T-helper 1 cell treated with Interleukin-12 subunit alpha and Interleukin-12 subunit beta and Interleukin-4 antibody, amounts not matched to agents 30 μg/mL and 1 μg/mL, for 36 hours (primary cell): ENCODE measurements around the gene MAP2K3.
A peak's percentile ranks its signal among the peaks of the same experiment; 100 is the strongest.

Source experiments
- H3K27ac Mint-ChIP-seq: one replicate; pipeline ENCODE4 v1.8.0; 2021; ENCODE audit warnings: mild to moderate bottlenecking, mixed read lengths
- H3K27me3 Mint-ChIP-seq: one replicate; pipeline ENCODE4 v1.8.0; 2021; ENCODE audit warnings: low read depth, mixed read lengths
- H3K36me3 Mint-ChIP-seq: one replicate; pipeline ENCODE4 v1.8.0; 2021; ENCODE audit warnings: low read depth, mixed read lengths
- H3K4me1 Mint-ChIP-seq: one replicate; pipeline ENCODE4 v1.8.0; 2021; ENCODE audit warnings: low read depth, mixed read lengths
- H3K4me3 Mint-ChIP-seq: one replicate; pipeline ENCODE4 v1.8.0; 2021; ENCODE audit warnings: mild to moderate bottlenecking, moderate library complexity, mixed read lengths
- H3K9me3 Mint-ChIP-seq: one replicate; pipeline ENCODE4 v1.8.0; 2021; ENCODE audit warnings: mixed read lengths

The MAP2K3 gene

GRCh38 chr17:21271454-21272183, 12.9 kb upstream of the MAP2K3 start:
- Mint-ChIP-seq H3K27me3 (no peaks in the 10 kb centered on the region), H3K27ac (no peak overlapping the region), H3K9me3 (no peaks in the 10 kb centered on the region), H3K36me3 (no peaks in the 10 kb centered on the region), H3K4me3 (no peak overlapping the region), H3K4me1 (peaks cover 31% of the 10 kb centered on the region)

- H3K36me3 Mint-ChIP-seq = no peaks in the 10 kb centered on the region
- peaks cover 29% of the 10 kb centered on the region for H3K4me1 Mint-ChIP-seq
- no peak overlapping the region for H3K27ac Mint-ChIP-seq
- no peaks in the 10 kb centered on the region for H3K27me3 Mint-ChIP-seq
- H3K9me3 Mint-ChIP-seq = no peaks in the 10 kb centered on the region
- H3K4me3 Mint-ChIP-seq = no peak overlapping the region
These were observed 12.3 kb upstream of the MAP2K3 start for GRCh38 chr17:21272250-21272649.

- no peaks in the 10 kb centered on the region for H3K9me3 Mint-ChIP-seq
- H3K36me3 Mint-ChIP-seq = no peaks in the 10 kb centered on the region
- no peaks in the 10 kb centered on the region for H3K27me3 Mint-ChIP-seq
- H3K4me1 Mint-ChIP-seq = peaks cover 24% of the 10 kb centered on the region
- H3K4me3 Mint-ChIP-seq = no peak overlapping the region
- H3K27ac Mint-ChIP-seq = no peak overlapping the region
These were observed 11.4 kb upstream of the MAP2K3 start for GRCh38 chr17:21272881-21273792.

DNA sequence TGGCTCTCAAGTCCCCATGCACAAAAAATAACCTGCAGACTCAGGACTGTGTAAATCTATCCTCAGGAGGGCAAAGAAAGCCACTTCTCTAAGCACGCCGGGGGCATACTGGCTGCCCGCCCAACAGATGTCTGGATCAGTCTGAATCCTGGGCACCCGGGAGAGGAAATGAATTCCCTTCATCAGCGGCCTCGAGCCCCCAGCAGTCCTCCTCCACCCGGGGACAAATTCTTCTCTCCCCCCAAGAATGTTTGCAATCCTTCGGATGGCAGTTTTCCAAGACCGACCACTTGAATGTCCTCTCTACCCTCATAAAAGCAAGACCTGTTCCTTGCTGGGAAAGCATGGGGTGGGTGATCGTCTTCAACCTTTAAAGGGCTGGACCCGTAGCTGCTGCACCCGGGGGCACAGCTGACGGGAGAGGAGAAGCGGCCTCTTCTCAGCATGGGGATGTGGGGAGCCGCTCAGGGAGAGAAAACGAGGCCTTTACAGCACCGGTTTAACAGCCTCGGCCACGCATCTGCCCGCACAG, 9.4 kb upstream of the MAP2K3 start:
- Mint-ChIP-seq H3K27ac (no peak overlapping the region), H3K36me3 (peaks cover 3% of the 10 kb centered on the region), H3K9me3 (no peaks in the 10 kb centered on the region), H3K27me3 (no peaks in the 10 kb centered on the region), H3K4me3 (peak overlapping the region; percentile 91), H3K4me1 (peaks cover 28% of the 10 kb centered on the region)

- Mint-ChIP-seq H3K36me3 (peaks cover 3% of the 10 kb centered on the region), H3K27ac (peak overlapping the region; percentile 66), H3K4me1 (peaks cover 33% of the 10 kb centered on the region), H3K27me3 (no peaks in the 10 kb centered on the region), H3K9me3 (no peaks in the 10 kb centered on the region), H3K4me3 (peak overlapping the region; percentile 91)
These were observed 8.8 kb upstream of the MAP2K3 start for GRCh38 chr17:21275579-21276263.

GRCh38 chr17:21276264-21276588, 8.3 kb upstream of the MAP2K3 start:
- H3K36me3 Mint-ChIP-seq = peaks cover 3% of the 10 kb centered on the region
- peak overlapping the region; percentile 91 for H3K4me3 Mint-ChIP-seq
- peaks cover 33% of the 10 kb centered on the region for H3K4me1 Mint-ChIP-seq
- H3K9me3 Mint-ChIP-seq = no peaks in the 10 kb centered on the region
- peaks cover 5% of the 10 kb centered on the region for H3K27me3 Mint-ChIP-seq
- H3K27ac Mint-ChIP-seq = peak overlapping the region; percentile 94

DNA sequence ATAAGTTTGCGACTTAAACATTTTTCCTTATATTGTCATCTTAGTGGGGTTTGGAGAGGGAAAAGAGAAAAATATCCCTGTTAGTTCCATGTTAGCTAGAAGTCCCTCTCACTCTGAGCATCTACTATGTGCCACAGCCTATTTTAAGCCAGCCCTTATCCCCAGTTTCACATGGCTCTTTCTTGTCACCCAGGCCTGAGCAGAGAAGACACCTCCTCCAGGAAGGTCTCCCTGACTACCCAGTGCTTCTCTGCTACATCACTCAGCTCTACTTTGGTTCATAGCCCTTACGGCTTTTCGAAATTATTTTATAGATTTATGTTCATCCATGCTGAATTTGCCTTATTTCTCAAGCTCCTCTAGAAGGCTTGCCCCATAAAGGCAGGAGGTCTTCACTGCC, 7.2 kb upstream of the MAP2K3 start:
- no peak overlapping the region for H3K27ac Mint-ChIP-seq

GRCh38 chr17:21278450-21279197, 5.9 kb upstream of the MAP2K3 start:
- Mint-ChIP-seq H3K4me3 (peak overlapping the region; percentile 73), H3K9me3 (no peaks in the 10 kb centered on the region), H3K27ac (peak overlapping the region; percentile 94), H3K36me3 (peaks cover 3% of the 10 kb centered on the region), H3K4me1 (peaks cover 33% of the 10 kb centered on the region), H3K27me3 (peaks cover 6% of the 10 kb centered on the region)

More for the DNA sequence above, 7.2 kb upstream of the MAP2K3 start:
- Mint-ChIP-seq H3K4me1 (peaks cover 33% of the 10 kb centered on the region), H3K4me3 (peak overlapping the region; percentile 14), H3K9me3 (no peaks in the 10 kb centered on the region), H3K27me3 (peaks cover 6% of the 10 kb centered on the region), H3K36me3 (peaks cover 3% of the 10 kb centered on the region)

- Mint-ChIP-seq H3K9me3 (no peaks in the 10 kb centered on the region), H3K36me3 (peaks cover 3% of the 10 kb centered on the region), H3K4me1 (peaks cover 33% of the 10 kb centered on the region), H3K27me3 (peaks cover 6% of the 10 kb centered on the region), H3K4me3 (no peak overlapping the region), H3K27ac (no peak overlapping the region)
These were observed 5.3 kb upstream of the MAP2K3 start for GRCh38 chr17:21279198-21279535.

DNA sequence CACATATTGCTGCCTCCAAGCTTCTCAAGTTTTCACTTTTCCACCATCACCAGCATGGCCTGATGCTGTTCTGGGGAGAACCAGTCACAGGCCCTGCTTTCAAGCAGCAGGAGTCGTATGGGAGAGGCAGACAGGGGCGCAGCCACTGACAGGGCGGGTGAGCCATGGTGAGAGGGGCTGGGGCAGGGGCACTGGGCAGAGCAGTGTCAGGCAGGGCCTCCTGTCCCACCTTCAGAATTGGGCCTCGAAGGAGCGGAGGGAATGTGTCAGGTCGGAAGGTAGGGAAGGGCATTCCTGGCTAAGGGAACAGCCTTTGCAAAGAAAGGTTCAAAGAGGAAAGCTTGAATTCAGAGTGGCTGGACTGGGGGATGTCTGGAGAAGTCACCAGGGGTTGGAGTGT, 4.9 kb upstream of the MAP2K3 start:
- H3K27me3 Mint-ChIP-seq = peaks cover 6% of the 10 kb centered on the region
- peak overlapping the region; percentile 37 for H3K27ac Mint-ChIP-seq
- H3K4me3 Mint-ChIP-seq = no peak overlapping the region
- H3K36me3 Mint-ChIP-seq = peaks cover 3% of the 10 kb centered on the region
- H3K4me1 Mint-ChIP-seq = peaks cover 33% of the 10 kb centered on the region
- H3K9me3 Mint-ChIP-seq = no peaks in the 10 kb centered on the region

GRCh38 chr17:21280081-21280518, 4.4 kb upstream of the MAP2K3 start:
- Mint-ChIP-seq H3K9me3 (no peaks in the 10 kb centered on the region), H3K36me3 (peaks cover 3% of the 10 kb centered on the region), H3K4me1 (peaks cover 30% of the 10 kb centered on the region), H3K4me3 (no peak overlapping the region), H3K27ac (peak overlapping the region; percentile 37), H3K27me3 (peaks cover 6% of the 10 kb centered on the region)

DNA sequence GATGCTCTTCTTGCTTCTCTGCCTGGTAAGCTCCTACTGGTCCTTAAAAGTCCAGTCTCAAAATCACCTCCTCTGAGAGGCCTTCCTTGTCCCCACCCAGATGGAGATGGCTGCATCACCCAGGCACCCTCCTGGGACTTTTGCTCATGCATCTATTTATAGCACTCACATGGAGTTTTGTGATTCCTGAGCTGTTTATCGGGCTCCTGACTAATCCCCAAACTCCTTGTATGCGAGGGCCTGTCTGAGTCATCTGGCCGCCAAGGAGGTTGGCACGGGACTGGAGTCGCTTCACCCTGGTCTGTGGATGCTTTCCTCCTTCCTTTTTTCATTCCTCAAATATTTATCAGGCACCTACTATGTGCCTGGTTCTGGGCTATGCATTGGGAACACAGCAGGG, 2.3 kb upstream of the MAP2K3 start:
- Mint-ChIP-seq H3K4me3 (no peak overlapping the region), H3K27ac (no peak overlapping the region), H3K27me3 (peaks cover 6% of the 10 kb centered on the region), H3K9me3 (no peaks in the 10 kb centered on the region), H3K4me1 (peaks cover 36% of the 10 kb centered on the region), H3K36me3 (peaks cover 10% of the 10 kb centered on the region)

- H3K4me1 Mint-ChIP-seq = peaks cover 37% of the 10 kb centered on the region
- no peak overlapping the region for H3K27ac Mint-ChIP-seq
These were observed 1.7 kb upstream of the MAP2K3 start for GRCh38 chr17:21282850-21283249.

More at GRCh38 chr17:21282850-21283249, 1.7 kb upstream of the MAP2K3 start:
- Mint-ChIP-seq H3K27me3 (peaks cover 6% of the 10 kb centered on the region), H3K4me3 (no peak overlapping the region), H3K9me3 (no peaks in the 10 kb centered on the region), H3K36me3 (peaks cover 14% of the 10 kb centered on the region)
